Spleen (tissue), 7 donors: ENCODE data around the gene TICRR.

Experiments used
- POLR2A ChIP-seq, 3 donors: fragments of 450-650 bp; IDR thresholded peaks; one replicate each; pipeline ENCODE4 v1.5.1; 2017; ENCODE audit warnings: antibody characterized with exemption in 3 of 3, mild to moderate bottlenecking in 1 of 3
- POLR2AphosphoS5 ChIP-seq, 3 donors: sonication (generic); formaldehyde crosslinking; IDR thresholded peaks; one replicate each; pipeline ENCODE4 v1.5.1; 2017; ENCODE audit warnings: antibody characterized with exemption in 3 of 3
- TF ChIP-seq, protein P1 (sequence below), 11 experiments: fragments of 200-600 bp in 7 of 11; fragments of 450-650 bp in 4 of 11; sonication (generic) in 4 of 11; IDR thresholded peaks in 8 of 11; conservative IDR thresholded peaks in 3 of 11; 1 replicate in 7 of 11; 2 replicates in 4 of 11; pipeline versions ENCODE4 v1.4.0 to v1.8.0; 2016 to 2021; ENCODE audit warnings: antibody characterized with exemption in 11 of 11, inconsistent platforms in 4 of 11, mild to moderate bottlenecking in 1 of 11
- donor health status: DM: no; HTN: no; CAD: no; lungs with moderate emphysema.
- donor health status: DM: no; HTN: no; CAD: no.
- donor health status: DM: no; HTN: no; CAD: no.

DNA sequence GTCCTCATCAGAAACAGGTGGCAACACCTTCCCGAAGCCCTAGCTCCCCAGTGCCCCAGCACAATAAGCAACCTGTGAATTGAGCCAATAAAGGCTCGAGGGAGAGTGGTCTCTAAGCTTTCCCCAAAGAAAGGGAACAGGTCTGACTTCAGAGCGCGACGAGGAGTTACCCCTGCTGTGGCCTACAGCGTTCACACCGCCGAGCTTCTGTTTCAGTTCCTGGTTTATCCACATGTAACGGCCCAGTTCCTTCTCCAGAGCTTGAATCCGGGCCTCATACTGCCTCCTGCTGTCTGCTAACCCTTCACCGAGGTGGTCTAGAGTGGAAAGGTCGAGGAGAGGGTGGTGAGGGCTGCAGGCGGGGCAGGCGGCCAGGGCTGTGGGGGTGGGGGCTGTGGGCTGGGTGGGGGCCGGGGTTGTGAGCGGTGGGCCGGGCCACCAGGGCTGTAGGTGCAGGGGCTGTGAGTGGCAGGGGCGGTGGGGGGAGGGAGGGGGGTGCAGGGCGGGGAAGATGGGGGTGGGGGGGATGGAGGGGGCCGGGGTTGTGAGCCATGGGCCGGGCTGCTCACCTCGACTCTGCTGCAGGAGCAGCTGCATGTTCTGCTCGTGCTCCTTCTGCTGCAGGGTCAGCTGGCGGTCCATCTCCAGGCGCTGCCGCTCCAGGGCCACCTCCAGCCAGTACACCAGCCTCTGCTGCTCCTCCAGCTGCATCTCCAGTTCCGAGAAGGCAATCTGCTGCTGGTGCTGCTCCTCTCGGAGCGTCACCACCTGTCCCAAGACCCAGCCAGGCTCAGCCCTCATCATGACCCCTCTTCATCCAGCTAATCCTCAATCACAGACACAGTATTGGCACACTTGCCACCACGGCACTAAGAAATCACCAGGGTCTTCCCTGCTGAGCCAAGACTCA is 53.8 kb downstream of the TICRR start:
- TF ChIP-seq, protein P1, sequence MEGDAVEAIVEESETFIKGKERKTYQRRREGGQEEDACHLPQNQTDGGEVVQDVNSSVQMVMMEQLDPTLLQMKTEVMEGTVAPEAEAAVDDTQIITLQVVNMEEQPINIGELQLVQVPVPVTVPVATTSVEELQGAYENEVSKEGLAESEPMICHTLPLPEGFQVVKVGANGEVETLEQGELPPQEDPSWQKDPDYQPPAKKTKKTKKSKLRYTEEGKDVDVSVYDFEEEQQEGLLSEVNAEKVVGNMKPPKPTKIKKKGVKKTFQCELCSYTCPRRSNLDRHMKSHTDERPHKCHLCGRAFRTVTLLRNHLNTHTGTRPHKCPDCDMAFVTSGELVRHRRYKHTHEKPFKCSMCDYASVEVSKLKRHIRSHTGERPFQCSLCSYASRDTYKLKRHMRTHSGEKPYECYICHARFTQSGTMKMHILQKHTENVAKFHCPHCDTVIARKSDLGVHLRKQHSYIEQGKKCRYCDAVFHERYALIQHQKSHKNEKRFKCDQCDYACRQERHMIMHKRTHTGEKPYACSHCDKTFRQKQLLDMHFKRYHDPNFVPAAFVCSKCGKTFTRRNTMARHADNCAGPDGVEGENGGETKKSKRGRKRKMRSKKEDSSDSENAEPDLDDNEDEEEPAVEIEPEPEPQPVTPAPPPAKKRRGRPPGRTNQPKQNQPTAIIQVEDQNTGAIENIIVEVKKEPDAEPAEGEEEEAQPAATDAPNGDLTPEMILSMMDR (IDR thresholded peaks at IDR 0.05 in 8 of 11, conservative IDR thresholded peaks at IDR 0.05 in 3 of 11), result no peak
- TF ChIP-seq POLR2A (IDR thresholded peaks at IDR 0.05) (no peak), POLR2AphosphoS5 (IDR thresholded peaks at IDR 0.05) (no peak)
